GM18909 (cell line): Measurements from ENCODE around the gene TM2D3.

Experiments
- ATAC-seq: cut with Tn5 transposase; IDR thresholded peaks from one replicate; pipeline ENCODE4 v1.9.1; 2021; ENCODE audit warnings: mild to moderate bottlenecking; ENCODE audit not compliant: unreplicated experiment, poor library complexity

TM2D3 gene

DNA sequence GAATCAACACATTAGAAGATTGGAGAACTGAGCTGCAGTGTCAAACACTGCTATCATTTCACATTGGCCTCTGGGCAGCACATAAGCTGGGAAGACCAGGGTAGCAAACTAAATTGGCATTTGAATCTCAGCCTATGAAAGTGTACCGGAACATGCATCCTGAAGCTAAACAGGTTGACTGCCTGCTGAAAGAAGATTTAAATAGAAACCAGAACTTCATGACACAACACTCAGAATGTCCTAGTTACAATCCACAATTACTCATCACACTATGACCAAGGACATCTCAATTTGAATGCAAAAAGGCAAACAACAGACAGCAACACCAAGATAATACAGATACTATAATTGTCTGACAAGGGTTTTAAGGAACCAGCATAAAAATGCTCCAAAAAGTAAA lies 26.2 kb downstream of the TM2D3 start:
- ATAC-seq, result no peak

DNA sequence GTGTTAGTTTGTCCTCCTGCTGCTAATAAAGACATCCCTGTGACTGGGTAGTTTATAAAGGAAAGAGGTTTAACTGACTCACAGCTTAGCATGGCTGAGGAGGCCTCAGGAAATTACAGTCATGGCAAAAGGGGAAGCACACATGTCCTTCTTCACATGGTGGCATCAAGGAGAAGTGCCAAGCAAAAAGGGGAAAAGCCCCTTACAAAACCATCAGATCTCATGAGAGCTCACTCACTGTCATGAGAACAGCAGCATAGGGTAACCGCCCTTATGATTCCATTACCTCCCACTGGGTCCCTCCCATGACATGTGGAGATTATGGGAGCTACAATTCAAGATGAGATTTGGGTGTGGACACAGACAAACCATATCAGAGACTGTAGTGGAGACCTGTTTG lies 27.0 kb downstream of the TM2D3 start:
- no peak for ATAC-seq

DNA sequence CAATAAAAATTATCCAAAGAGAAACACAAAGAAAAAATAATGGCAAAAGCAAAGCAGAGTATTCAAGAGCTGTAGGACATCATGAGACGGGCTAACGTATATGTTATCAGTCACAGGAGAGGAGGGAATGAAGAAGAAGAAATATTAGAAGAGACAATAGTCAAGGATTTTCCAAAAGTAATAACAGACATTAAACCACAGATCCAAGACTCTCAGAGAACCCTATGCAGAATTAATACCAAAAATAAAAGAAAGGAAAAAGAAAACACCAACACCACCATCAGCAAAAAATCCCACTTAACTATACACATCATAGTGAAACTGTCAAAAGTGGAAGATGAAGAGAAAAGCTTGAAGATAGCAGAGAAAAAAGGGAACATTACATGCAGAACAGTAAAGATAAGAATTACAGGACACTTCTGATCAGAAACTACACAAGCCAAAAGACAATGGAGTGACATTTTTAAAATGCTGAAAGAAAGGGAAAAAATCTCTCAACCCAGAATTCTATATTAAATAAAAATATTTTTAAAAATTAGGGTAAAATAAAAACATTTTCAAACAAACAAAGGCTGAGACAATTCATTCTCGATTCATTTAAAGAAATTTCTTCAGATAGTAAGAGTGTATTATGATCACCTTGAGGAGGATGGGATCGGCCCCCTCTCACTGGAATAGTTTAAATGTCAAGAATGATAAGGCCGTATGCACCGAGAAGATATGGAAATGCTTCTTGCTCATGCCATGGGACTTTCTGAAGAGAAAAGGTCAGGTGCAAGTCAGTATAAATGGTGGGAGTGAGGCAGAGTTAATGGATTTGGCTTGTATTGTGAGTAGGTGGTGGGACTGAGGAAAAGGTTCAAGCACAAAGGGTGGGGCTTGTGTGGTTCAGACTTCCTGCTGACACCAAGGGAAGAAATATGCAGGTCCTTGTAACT lies 28.5 kb downstream of the TM2D3 start:
- no peak for ATAC-seq

DNA sequence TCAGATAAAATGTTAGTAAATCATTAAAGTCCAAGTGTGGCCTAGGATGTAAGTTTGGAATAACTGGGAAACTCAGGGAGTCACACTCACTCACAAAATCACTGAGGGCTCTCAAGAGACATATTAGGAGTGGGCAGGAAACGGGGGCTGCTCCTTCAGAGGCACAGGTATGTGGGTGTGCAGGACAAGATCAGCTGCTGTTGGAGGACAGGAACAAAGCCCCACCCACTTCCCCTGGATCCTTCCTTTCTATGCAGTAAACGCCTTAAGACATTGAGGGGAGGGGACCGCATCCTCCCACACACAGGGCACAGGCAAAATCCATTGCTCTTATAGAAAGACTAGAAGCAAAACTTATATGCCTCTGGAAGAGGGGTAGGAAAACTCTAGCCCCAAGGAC lies 30.2 kb downstream of the TM2D3 start:
- no peak for ATAC-seq

DNA sequence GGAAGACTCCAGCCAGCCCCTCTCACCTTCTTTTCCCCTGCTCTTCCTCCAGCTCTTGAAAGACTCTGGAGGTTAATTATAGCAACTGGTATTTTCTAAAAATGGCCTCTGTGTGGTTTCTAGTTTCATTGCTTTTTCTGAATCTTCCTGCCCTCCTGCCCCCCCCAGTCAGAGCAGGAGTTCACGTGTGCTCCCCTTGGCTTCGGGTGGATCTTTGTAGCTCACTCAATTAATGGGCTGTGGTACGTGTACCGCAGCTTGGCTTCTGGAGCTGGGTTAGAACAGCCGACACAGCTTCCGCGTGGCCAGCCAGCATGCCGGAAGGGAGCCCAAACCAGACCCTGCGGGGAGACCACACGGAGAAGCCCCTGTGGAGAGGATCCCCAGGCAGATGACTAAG lies 31.5 kb downstream of the TM2D3 start:
- ATAC-seq, result no peak

DNA sequence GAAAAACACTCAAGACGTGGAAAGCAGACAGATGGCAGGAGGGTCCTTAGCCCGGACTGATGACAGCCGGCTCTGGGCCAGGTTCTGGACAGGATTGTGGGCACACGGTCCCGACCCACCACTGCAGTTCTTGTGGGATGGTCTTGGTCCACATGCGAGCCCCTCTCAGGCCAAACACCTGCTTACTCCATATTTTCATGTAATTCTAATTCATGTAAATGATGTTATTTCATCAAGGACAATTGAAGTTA lies 32.6 kb downstream of the TM2D3 start:
- ATAC-seq, result no peak

DNA sequence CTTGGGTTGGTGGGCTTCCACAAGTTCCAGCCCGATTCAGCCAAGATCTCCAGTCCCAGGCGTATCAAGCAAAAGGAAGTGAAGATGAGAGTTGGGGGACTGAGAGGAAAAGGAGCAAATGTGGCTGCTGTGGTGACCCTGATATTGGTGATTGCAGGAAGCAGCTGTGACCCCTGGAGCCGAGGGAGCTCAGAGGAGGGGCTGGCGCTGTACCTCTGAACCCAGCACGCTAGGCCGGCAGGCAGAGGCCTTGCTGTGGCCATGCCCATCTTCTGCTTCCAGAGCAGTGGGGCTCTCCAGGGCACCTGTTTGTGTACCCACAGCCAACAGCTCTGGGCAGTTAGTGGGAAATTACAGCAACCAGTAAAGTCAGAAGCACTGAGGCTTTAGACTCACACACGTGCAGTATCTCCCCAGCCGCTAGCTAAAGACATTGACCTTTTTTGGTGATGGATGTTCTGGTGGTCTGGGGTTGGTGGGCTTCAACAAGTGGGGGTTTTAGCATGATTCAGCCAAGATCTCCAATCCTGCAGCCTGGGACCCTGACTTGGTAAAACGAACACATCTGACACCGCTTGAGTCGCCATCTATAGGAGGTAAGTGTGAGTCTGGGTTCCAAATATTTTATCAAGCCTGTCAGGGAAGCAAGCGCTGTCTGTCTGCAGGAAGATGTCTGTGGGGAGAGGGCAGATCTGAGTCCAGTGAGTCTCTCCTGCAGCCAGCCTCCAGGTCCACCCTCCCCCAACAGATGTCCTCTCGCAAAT lies 33.1 kb downstream of the TM2D3 start:
- no peak for ATAC-seq

DNA sequence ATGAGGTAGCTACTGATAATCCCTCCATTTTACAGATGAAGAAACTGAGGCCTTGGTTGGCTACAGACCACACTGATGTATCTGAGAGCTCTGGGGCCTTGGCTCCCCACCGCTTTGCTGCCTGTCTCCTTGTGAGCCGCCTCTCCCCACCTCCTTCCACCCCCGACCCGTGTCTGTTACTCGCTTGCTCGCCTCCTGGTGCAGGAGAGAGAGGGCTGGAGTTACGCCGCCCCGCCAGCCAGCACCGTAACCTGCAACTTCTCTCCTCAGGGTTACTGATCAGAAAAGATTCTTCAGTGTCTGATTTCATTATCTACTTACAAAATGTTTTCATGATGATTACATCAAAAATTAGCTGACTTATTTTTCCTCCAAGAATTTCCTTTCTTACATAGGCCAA lies 34.1 kb downstream of the TM2D3 start:
- ATAC-seq, result no peak

DNA sequence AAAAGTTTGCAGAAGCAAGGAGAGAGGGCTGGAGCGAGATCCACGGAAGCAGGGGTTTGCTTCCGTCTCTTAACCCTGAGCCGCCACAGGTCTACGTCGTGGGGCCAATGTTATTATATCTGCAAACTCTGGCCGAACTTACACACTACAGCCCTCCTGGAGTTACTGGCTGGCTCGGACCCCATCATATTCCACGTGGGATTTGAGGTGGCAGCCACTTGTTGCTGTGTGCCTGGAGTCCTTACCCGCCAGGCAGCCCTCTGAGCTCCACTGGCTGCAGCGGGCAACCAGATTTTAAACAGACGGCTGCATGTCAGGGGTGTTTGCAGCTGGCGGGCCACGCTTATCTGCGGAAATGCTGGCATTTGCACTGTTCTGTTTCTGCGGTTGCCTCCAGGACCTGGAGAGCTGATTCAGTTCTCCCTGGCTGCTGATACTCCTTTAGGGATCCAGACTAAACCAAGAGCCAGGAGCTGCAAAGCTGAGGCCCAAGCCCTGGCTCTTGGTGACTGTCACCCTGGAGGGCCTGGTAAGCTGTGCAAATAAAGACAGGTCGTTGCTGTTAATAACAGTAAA lies 34.7 kb downstream of the TM2D3 start:
- ATAC-seq, result no peak

DNA sequence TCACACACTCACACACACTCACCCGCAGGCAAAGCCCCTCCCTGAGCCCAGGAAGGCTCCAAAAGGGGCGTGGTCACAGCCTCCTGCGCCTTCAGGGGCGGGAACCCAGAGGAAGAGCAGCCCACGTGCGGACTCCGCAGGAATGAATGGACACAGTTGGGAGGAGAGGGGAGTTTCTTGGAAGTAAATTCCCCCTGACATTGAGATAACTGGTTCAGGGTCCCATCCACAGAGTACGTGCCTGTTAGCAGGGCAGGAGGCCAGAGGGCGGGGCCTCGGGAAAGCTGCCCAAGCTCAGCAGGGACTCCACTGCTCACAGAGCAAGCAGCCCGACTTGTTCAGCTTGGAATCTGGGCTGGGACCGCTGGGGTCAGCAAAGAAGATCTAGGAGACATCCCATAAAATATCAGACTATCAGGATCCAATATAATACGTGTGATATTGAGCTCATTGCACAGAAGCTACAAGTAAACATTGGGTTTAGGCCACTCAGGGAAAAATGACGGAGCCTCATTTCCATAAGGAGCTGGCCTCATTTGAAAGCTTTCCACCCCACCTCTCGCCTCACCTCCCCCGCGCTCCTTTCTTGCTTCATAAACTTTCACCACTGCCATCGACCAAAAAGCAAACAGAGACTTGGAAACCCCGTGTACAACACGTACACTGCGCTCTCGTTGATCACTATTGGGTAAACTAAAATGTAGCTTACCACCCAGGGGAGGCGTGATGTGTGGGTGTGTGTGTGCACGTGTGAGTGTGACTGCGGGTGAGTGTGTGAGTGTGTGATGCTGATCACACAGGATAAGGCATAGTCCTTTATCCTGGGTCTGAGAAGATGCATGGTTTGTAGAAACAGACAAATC lies 36.0 kb downstream of the TM2D3 start:
- no peak for ATAC-seq

DNA sequence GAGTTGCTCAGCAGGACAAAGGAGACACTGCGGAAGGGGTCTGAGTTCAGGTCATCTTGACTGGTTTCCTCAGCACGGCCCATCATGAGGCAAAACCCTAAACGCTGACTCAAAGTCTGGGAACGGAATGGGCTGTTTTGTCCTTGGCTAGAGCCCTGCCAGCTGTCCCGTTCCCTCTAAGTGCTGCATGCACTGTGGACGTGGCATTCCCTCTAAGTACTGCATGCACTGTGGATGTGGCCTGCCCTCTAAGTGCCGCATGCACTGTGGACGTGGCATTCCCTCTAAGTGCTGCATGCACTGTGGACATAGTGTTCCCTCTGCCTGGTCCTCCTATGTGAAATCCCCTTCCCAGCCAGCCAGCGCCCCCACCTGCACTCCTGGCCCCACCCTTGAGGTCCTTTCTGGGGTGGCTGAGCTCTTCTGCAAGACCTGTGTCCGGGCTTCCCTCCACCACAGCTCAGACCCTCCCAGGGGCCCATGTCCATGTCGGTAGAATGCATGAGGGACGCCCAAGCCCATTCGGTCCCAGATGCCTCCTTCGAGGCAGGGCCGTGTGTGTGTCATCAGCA lies 36.7 kb downstream of the TM2D3 start:
- no peak for ATAC-seq

DNA sequence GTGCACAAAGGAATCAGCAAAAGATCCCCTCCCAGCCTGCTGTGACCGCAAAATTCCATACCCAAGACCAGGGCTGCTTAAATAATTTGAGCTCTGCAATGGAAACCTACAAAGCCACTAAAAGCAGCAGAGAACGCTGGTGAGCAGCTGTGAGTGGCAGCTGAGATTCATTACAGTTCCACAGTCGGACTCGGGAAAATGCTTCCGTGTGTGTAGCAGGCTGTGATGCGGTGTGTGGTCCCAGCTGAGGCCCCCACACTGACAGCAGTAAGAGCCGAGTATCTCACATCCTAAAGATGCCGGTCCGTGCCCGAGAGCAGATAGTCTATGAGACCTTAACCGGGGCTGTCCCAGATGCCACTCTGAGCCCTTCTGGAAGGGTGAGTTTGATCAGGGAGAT lies 37.4 kb downstream of the TM2D3 start:
- ATAC-seq, result no peak

DNA sequence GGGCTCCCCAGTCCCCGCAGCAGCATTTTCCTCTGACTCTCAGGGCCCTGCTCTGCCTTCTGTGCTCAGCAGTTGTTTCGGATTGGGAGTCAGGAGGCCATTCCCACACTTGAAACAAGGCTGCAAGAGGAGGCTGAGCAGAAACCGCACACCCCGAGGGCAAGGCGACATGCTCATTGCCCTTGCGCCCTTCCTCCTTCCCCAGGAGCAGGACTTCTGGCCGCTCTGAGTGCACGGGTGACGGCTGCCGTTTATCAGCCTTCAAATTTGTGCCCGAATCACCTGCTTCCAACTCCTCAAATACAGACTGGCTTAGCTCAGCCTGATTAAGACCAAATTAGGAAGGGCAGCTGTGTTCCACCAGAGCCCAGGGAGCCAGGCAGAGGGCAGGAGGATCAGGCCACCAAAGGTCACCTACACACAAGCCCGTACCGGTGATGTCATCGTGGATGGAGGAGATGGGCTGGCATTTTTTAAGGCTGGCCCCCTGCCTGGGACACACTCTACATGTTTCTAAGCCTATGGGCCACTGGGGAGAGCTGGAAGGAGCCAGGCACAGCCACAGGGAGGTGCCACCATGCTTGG lies 38.1 kb downstream of the TM2D3 start:
- no peak for ATAC-seq

DNA sequence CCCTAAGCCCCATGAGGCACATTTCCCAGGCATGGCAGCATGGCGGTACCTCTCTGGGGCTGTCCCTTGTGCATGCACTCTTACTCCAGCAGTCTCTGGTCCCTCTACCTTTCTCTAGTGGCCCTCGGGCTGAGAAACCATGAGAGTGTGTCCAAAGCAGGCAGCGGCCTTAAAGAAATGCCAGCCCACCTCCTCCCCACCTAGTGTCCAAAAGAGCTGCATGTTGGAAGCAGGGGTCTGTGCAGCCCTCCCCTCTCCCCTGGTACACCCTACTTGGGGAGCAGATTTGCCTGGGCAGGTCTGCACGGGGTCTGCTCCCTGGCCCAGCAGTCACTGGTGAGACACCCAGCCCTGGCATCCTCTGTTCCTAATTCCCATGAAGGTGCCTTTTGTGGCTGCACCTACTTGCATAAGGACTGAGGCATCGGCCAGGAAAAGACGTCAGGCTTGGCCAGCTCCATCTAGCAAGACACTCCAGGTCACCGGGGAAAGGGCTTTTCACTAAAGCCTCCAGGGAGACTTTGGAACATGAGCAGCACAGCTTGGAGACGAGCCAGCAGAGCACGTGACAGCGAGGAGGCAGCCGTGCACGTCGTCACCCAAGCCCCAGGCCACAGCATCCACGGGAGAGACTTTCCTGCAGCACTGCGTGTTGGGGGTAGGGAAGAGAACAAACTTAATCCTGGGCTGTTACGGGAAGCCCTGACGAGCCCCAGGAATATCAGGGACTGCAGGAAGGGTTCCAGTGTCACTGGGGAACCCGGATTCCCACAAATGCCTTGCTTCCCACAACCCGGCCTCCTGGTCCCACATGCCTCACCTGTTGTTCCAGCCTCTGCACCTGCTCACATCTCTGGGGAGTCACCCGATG lies 38.8 kb downstream of the TM2D3 start:
- ATAC-seq, result no peak

DNA sequence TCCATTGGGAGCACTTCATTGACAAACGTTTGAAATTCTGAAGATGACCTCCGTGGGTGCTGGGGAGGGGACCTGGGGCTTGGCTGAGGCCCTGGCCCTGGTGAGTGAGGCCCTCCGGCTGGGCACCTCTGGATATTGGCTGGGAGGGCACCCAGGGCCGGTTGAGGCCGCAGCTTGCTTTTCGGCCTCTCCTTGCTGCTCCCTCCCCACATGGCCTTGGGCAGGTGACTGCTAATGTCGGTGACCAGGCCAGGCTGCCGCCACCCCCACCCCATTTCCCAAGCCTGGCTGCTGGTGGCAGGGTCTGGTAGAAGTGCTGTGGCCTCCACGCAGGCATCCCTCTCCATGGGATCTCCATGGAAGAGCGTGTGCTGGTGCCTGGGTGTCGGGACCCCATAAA lies 39.5 kb downstream of the TM2D3 start:
- no peak for ATAC-seq

DNA sequence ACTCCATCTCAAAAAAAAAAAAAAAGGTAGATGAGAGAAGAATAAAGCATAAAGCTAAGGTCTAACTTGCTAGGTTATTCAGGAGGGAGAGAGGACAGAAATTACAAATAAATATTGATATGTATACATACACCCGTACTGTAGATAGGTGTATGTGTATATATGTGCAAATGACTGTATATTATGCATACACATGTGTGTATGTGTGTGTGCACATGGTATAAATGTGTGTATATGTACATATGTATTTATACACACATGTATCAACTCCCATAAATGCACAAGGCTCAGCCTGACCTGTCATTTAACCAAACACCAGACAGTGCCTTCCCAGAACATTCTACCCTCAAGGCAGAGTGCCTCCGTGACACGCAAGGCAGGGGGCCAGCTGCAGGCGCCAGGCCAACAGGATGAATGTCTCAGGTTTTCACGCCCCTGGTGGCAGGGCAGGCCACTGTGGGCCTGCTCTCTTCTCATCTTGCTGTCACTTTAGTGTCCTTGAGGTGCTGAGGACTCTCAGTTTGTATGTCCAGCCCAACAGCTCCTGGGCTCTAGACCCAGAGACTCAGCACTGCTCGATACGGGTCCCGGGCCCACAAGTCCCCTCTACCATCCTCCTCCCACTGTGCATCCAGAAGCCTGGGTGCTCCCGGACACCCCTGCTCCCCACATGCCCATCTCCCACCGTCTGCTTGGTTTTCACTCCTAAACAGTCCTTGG lies 40.4 kb downstream of the TM2D3 start:
- no peak for ATAC-seq

DNA sequence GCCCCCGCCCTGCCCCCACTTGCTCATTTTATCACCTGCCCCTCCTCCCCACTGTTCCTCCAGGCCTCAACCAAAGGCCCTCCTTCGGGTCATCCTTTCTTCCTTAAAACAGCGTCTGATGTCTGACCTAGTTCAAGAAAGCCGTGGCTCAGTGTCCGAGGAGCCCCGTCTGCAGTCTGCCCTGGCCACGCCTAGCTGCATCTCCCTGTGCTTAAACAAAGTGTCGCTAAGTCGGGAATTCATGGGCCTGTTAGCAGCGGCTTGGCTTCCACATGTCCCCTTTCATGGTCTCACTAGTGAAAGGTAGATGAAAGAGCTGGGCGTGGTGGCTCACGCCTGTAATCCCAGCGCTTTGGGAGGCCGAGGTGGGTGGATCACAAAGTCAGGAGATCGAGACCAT lies 41.2 kb downstream of the TM2D3 start:
- no peak for ATAC-seq

DNA sequence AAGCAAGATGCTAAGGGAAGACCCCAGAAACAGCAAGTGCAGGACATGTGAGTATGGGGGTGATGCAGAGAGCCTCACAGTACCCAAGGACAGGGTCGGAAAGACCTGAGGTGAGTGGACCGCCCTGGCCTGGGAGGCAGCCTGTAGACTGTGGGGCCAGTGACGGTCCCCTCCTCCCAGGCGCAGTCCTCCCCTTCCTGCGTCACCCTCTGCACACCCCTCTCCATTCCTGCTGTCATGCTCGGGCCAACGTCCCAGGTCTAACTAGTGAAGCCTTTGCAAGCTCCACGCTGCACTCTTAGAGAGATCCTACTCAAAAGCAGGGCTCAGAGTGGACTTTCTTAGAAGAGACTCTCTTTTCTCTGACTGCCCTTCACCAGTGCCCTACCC lies 41.6 kb downstream of the TM2D3 start:
- no peak for ATAC-seq
